Dedifferentiated amniotic fluid mesenchymal stem cell (primary cell): ENCODE measurements around the gene SPATA31C2.
A peak's percentile ranks its signal among the peaks of the same experiment; 100 is the strongest.
"Not testable (repeated sequence)": the region's sequence is repeated elsewhere in the genome, so short reads cannot be mapped to it uniquely, and the experiment has no call there.

ENCODE experiments used
- DNase-seq: peaks from one replicate; pipeline ENCODE4 v3.0.0-alpha.2; 2016; ENCODE audit errors: extremely low spot score

The SPATA31C2 gene

DNA sequence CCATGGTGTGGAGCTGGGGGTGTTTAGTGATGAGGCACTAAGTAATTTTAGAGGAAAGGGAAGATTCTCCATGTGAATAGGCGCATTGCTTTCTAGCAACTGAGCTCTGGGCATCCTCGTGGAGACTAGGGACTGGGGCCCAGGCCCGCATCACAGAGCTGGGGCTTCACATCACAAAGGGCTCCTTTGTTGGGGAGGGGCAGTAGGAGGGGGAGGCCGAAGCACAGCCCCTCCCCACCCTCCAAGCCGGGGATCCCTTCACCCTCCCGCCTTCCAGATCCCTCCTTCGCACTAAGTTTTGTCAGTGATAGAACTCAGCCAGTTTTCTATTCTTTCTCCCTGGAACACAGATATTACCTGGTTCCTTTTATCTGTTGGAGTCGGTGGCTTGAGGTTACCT lies at the start of gene SPATA31C2:
SPATA31C2 (minus strand) TSS at position 101 of the 400 bp plus-strand sequence; CDS start at position 72, 29 bp downstream.
- DNase-seq = not testable (repeated sequence)

DNA sequence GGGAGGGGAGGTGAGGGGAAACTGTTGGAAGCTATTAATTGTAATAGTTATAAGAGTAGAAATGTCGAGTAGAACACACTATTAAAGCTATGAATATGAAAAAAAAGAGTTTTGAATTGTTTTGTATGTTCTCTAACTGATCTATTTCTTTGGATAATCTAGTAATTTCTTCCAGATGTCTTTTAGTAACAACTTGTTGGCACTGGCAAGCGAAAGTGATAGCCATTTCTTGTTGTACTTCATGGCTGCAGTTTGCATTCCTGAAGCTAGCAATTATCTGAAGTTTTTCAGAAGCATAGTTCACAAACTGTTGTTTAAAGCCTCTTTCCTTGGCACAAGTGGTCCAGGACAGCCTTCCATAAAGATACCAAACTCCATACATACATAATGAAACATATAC lies 49.4 kb upstream of the SPATA31C2 start:
- DNase-seq = peak; percentile 57

DNA sequence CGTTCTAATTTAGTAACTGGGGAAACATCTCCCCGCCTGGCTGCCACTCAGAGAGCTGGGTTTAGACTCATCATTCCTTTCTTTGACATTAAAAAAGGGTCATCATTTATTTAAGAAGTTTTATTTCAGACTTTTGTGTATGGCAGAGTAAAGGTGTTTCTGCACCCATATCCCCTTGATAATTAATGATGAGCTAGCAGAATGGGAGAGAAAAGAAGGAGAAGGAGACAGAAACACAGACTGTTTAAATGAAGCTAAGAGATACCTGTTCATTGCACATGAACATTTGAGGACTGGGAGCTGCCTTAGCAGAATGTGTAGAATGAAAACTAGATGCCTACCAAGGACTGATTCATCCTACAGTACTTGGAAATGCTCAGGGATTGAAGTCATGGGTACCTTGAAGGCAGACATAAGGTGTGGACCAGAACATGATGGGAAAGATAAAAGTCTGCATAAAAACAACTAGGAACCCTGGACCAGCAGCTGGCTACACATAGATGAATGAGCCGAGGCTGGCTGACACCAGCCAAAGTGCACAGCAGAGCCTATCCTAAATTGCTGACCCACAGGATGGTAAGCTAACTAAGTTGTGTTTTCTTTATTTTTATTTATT lies 48.3 kb upstream of the SPATA31C2 start:
- DNase-seq = no peak

DNA sequence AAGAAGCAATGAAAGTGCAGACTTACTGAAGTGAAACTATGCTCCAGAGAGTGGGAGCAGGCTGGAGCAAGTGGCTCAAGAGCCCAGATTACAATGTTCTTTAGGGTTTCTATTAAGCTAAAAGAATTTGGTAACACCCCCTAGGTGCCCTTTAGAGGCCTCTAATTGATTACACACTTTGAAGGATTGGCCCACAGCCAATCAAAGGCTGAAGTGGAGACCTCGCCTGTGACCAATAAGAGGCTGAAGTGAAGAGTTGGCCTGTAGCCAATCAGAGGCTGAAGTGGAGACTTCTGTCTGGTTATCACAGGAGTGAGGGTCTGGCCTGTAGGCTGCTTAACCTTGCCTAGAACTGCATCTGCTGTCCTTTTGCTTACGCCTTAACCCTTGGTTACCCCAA lies 46.7 kb upstream of the SPATA31C2 start:
- DNase-seq = no peak

DNA sequence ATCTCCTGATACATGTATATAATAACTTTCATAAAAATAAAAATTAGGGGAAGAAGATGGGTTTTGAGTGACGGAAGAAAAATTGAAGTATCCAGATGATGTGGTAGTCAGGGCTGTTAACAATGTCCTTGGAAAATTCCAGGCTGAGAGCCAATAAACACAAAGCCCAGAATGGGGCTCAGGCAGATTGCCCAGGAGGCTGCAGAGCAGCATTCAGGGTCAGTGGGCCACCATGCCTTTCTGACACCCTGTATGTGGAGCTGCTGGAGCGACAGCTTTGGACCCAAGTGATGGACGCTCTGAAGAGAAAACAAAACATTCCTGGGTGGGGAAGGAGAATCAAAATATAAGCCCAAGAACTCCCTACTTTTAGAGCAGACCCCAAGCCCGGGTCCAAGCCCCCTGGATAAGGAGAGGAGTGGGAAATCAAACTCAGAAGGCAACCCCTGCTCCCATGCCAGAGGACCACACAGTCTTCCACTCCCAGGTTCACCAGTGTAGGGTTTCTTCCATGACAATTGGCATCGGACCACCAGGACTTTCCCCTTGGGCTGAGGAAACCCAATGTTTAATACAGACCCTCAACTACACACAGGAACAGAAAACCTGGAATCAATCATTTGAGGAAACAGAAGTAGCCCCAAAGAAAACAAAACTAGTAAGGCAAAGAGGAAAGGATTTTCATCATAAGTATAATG lies 45.7 kb upstream of the SPATA31C2 start:
- no peak for DNase-seq

DNA sequence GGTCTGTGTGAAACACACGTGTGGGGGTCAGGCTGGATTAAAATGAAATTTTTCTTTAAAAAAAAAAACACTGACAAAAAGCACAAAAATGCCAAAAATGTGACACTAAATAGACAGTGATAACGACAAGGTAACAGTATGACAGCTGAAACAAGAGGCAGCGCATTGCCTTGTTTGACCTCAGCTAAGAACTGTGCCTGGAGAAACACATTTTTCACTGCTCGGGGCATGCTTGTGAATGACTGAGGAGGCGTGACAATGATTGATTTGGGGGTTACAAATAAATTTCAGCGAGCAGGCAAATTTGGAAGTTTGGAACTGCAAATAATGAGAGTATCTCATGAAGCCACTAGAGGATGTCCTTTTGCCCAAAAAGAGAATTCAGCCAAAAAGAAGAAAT lies 44.2 kb upstream of the SPATA31C2 start:
- no peak for DNase-seq

DNA sequence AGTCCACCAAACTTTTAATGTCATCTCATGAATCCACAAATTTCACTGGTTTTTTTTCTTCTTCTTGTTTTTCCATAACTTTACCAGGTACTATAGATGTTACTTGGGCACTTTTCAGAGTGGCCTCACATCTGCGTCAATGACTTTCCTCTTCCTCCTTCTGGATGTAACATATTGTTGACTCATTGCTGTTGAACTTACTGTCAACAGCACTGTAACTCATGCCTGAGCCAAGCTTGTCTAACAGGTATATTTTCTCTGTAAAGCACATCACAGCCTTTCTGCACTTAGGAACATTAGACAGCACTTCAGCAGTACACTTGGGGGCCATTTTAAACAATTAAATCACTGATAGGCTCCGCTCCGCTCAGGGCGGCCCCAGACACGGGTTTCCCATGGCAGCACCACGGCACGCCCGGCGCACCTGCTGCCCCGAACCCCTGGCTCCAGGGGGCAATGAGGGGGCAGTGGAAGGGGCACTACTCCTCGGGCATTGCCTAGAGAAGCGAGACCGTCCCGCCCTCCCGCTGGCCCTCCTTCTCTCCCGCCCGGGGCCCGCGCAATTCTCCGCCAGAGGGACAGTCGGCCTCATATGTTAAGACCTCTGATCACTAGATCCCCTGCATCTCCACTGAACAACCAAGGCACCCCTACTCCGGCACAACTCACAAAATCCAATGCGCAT lies 41.9 kb upstream of the SPATA31C2 start:
- no peak for DNase-seq

DNA sequence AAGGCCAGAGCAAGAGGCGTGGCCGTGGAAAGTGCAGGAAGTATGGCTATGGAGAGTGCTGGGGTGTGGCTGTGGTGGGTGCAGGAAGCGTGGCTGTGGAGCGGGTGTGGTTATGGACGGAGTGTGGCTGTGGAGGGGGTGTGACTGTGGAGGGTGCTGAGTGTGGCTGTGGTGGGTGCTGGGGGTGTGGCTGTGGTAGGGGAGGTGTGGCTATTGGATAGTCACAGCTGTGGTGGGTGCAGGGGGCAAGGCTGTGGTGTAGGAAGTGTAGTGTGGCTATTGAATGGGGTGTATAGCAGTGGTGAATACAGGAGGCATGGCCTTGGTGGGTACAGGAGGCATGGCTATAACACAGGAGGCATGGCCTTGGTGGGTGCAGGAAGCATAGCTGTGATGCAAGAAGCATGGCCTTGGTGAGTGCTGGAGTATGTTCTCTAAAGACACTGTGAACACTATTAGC lies 40.8 kb upstream of the SPATA31C2 start:
- no peak for DNase-seq

DNA sequence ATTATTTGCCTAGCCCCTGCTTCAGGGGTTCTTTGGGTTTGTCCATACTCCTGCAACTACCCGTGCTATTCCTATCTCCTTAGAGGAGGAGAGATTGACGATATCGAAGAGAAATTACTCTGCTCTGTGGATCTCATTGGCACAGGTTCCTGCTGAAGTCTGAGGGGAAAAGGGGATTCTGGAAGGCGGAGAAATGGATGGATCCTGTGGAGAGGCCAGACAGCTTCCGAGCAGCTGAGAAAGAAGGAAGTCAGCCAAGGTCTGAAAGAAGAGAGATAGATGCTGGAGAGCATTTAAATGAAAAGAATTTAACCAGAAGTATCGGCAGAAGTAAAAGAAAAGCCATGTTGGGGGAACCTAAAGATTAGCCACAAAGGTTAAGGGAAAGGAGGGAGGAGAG lies 40.4 kb upstream of the SPATA31C2 start:
- DNase-seq = no peak

DNA sequence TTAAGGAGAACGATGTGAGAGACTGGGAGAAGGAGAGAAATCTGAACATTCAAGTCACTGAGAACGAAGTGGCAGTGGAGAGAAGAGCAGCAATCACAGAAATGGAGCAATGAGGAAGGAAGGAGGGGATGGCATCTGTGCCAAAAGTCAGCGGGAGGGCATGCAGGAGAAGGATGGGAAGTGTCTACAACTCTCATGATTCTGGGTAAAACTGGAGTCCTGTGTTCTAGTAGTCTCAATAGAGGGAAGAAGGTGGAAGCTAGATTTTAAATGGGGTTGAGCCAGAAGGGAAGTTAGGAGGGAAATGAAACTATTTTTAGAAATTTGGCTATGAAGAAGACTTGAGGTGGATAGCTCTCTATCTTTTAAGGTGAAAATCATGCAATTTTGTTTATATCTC lies 39.1 kb upstream of the SPATA31C2 start:
- no peak for DNase-seq

DNA sequence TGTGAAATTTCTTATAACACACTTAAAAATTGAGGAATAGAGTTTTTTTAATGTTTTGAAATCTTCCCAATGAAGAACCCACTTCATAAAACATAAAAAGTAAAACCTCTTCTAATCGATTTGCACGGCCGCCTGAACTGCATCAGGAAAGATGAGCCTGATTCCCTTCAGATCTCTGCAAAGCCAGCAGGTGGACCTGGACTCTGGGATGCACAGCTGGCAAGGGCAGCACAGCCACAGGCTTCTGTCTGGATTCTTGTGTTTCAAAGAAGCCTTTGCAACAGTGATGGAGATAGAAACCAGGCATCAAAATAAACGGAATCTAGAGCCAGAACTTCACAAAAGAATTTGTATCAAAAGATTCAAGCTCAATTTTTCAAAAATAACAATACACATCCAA lies 36.0 kb upstream of the SPATA31C2 start:
- no peak for DNase-seq

DNA sequence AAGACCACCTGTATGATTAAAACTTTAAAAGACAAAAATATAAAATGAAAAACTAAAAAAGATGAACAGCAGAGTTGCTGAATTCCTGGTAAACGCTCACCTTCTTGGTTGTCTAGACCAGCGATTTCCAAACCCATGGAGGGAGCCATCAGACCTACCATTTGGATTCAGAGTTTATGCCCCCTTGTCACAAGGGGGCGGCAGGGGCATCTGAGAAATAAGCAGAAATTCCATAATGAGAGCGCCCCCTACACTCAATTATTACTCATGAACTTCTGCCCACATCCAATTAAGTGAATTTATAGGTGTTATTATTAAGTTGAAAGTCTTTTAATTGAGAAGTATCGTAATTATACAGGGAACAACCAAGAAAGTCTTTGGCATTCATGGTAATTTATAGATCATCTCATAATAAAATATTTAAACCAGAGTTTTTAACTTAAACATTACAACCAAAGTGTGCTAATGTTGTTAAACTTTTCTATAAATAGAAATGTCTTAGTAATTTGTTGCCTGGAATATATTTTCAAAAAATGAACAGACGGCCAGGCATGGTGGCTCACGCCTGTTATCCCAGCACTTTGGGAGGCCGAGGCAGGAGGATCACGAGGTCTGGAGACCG lies 35.2 kb upstream of the SPATA31C2 start:
- DNase-seq = peak; percentile 38

DNA sequence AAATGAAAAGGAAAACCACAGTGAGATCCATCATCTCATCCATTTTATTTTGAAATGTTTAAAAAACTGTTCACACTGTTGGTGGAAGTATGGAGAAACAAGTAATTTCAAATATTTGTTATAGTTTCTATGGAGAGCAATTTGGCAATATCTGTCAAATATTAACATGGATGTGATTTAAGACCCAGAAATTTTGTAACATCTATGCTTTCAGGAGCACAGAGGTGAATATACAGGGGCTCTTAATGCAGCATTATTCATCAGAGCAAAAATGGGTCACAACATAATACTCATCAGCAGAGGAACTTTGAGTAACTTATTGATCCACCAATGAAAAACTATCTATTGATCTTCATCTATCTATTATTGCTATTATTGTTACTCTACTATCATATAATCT lies 31.4 kb upstream of the SPATA31C2 start:
- no peak for DNase-seq

DNA sequence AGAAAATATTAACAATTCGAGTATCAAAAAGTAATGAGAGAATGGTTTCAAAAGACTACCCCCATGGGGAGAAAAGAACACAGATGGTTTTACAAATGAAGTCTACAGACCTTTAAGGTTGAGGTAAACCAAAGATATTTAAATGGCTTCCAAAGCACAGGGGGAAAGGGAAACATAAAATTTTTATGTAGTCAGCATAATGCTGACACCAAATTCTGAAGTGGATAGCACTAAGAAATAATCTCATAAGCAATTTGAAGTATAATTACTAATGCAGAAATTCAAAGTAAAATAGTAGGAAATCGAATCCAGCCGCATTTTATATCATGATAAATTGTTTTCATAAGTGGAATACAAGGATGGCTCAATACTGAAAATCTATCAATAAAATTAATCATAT lies 30.3 kb upstream of the SPATA31C2 start:
- DNase-seq = no peak

DNA sequence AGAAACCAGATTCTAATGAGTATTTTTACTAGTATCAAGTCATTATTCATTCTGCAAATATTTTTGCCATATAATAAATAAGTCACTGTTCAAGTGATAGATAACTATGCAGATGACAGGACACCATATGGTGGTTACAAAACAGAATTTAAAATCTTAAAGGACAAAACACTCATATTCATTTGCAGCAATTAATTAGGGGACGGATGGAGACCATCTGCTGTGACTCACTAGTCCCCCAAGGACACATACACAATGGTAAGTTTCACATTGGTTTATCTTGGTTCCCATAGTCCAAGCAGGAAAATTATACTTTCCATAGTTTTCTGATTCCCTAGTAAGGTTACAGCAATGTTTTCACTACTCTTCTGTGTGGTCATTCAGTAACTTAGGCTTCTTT lies 28.4 kb upstream of the SPATA31C2 start:
- no peak for DNase-seq

DNA sequence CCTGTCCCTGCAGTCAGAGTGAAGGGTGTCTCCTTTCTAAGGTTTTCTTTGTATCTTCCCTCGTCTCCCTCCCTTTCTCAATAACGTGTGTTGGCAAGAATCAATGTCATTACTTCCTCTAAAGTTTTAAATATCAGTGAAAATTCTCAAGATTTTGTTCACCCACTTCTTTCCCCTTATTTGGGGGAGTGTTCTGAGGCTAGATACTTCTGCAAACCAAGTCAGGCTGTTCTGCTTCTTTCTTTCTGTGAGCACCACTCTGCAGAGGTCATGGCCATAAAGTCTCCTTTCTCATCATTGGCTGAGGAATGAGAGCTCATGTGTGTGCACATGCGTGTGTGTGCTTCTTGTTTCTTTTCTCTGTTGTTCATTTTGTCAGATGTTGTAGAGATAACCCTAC lies 26.6 kb upstream of the SPATA31C2 start:
- DNase-seq = no peak

DNA sequence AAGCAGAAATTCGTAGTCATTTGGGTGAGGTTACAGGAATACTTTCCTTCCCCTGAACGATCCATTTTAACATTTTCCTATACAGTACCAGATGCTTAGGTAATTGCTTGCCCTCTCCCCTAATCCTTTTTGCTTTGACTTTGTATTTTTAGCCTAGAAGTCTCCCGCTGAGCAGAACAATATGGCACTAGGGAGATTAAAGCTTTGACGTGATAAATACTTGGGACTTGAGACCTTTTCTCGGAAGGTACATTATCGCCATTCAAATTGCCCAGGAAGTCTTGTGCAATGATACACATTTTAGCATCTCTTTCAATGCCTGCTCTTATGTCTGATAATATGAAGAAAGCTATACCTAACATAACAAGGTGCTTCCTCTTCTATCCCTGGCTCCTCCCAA lies 22.9 kb upstream of the SPATA31C2 start:
- DNase-seq = no peak

DNA sequence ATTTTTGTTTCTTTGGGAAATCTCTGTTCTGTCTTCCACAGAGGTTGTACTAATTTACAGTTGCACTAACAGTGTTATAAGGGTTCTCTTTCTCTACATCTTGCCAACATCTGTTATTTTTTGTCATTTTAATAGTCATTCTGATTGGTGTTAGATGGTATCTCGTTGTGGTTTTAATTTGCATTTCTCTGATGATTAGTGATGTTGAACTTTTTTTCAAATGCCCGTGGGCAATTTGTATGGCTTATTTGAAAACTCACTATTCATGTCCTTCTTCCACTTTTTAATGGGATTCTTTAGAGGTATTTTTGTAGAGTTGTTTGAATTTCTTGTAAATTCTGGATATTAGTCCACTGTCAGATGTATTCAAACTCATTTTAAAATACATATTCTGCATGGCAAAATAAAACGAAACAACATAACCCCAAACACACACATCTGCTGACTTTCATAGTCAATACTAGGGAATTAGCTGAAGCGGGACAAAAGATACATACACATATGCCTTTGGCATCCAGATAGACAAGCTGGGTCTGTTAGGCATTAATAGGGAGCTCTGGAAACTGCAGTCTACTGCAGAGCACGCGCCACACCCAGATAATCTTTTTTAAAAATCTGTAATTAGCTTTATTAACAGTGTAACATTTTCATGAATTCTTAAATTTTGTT lies 5.8 kb upstream of the SPATA31C2 start:
- DNase-seq = no peak

DNA sequence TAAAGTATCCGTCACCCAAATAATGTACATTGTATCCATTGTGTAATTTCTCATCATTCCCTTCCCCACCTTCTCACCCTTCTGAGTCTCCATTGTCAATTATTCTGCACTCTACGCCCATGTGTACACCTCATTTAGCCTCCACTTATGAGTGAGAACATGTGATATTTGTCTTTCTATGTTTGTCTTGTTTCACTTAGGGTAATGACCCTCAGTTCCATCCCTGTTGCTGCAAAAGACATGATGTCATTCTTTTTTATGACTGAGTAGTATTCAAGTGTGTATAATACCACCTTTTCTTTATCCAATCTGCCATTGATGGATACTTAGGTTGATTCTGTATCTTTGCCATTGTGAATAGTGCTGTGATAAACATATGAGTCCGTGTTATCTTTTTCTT lies 4.9 kb upstream of the SPATA31C2 start:
- DNase-seq = peak; percentile 5

DNA sequence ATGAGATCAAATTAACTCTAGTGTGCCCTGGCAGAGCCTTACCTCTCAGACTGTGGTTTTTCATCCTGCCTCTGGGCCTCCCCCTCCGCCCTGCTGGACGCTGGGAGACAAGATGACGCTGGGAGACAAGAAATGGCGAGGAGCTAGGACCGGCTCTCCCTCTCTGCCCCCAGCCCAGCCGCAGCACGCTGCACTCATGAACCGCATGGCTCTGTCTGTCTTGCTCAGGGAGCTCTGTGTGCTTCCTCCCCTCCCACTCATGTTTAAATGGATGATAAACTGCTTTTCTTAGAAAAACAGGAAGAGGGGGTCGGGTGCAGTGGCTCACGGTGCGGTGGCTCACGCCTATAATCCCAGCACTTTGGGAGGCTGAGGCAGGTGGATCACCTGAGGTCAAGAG lies 4.7 kb downstream of the SPATA31C2 start:
- not testable (repeated sequence) for DNase-seq

DNA sequence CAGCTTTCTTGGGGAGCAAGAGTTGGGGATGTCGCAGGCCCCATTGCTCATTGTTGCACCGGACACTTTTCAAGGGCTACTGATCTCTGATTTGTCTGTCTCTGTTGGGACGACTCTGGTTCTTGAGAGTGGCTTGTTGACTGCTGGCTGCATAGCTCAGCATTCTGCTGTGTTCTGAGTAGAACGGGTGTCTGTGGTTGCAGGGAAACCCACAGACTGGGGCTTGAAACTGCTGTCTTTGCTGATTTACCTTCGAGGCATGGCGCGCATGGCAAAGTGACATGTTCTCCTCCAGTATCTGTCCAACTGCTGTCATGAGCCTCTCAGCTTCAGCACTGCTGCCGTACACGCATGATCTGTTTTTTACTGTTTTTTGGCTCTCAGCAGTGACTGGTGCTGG lies 8.7 kb downstream of the SPATA31C2 start:
- not testable (repeated sequence) for DNase-seq

DNA sequence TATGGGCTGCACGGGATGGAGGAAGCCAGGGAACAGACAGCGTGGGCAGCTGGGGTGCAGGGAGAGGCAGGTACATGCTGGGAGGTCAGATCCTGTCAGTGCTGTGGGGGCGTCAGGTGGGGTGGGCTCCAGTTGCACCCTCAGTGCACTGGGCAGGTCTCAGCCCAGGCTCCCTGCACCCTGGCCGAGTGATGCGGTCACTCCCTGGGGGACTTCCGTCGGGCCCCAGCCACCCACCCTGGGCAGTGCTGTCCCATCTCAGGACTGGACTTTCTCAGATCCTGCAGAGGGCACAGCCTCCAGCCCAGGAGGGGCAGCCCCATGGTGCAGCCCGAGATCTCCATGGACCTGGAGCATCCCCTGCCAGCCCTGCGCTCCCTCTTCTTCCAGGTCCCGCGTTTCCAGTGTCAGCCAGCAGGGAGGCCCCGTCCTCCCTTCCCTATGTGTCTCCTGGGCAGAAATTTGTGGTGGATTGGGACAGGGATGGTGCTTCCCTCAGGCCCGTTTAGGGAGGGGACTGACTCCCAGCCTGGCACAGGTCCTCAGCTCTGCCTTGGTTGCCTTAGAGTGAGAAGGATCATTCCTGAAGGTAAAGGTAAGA lies 10.5 kb downstream of the SPATA31C2 start:
- not testable (repeated sequence) for DNase-seq
